GM04504 (cell line): ENCODE measurements around the gene ACACA.
A peak's percentile ranks its signal among the peaks of the same experiment; 100 is the strongest.

ENCODE experiments used
- DNase-seq: peaks from one replicate; pipeline ENCODE4 v3.0.0-alpha.2; 2012; ENCODE audit warnings: low read depth

ACACA gene

DNA sequence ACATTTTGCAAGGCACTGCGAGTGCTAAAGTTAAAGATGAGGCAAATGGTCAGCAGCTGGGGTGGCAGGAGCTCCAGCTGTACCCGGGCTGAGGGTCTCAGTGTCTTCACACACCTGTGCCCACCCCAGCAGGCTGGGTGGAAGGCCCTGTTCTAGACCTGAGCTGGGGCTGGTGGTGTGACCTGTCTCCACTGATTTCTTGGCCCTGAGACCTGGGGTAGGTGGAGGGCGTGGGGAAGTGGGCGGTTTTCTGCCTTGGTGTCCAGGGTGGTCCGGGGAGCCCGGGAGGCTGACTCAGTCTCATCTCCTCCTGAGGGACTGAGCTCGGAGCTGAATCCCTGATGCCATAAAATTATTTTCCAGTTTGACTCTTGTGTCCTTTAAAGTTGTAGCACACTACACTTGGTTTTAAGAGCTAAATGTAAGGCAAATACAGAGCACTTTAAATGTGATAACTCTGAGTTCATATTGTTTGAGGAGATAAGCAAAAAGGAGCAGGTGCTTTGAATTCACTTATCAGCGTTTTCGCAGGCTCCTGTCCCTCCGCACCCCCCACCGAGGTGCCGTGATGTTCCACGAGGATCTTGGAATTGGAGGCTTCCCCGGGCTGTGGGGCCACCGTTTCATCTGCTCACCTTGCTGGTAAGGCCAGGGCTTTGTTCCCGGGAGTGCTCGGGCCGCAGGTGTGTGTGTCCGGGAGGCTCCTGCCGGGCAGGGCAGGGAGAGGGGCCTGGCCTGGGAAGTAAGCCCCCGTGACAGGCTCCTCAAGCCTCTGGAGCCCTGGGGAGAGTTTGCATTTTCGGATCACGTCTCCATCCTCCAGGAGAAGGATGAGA is 340.9 kb downstream of the ACACA start:
- DNase-seq: no peak

DNA sequence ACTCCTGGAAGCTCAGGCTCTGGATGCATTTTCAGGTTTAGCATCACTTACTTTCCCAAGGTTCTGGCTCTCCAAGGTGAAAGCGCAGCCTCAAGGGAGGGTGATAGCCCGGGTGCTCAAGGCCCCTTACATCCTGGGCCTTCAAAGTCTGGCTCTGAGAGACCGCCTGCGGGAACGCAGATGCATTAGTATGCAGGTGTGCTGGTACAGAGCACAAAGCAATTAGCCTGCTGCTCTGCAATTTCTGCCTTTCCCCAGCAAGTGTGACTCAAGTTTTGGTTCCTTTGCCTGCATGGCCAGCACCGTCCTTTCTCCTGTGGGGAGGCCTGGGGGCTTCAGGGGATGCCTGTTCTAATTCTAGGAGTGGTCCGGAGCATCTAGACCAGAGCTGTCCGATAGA is 341.7 kb downstream of the ACACA start:
- no peak for DNase-seq

DNA sequence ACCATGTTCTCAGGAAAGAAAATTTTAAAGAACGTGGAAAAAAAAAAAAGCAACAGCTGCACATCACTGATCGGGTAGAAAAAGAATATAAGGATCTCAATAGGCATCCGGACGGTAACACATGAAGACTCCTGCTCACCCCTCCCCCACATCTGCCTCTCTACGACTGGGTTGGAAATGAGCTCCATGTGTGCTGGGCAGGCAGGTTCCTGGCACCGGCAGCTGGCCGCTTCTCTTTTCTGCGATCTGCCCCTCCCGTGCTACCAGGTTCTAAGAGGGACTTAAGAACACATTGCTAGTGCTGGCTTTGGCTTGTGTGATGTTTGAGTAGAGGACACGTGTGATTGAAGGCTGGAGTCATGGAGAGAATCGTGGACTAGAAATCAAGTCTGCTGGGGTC is 342.4 kb downstream of the ACACA start:
- DNase-seq: no peak

DNA sequence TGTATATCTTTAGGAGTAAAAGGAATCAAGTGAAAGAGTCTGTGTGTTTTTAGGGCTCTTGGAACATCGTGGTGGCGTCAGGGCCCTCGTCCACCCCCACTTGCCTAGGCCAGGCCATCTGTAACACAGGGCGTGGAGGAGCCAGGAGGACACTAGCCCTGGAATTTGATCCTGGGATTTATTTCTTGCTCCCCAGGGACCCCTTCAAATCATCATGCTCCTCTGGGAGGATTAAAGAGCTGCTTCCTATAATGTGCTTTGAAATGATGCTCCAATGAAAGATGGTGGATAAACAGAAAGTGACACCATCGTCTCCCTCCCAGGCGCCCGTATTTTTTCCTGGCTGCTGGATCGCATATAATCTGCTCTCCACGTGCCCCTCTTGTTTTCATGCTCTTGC is 344.6 kb downstream of the ACACA start:
- DNase-seq: no peak

DNA sequence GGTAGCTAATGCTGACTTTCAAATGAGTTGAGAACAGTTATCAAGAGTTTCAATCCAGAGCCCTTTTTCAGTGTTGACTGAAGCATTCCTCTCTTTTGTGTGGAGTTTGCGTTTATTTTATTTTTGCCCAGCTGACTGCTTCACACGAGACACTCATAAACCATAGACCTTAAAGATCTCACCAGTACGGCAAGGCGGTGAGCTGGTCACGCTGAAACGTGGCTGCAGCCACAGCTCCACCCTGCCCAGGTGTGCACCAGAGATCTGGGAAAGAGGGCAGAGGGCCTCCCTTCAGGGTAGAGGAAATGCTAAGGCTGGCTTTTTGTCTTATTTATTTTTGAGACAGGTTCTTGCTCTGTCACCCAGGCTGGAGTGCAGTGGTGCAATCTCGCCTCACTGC is 345.7 kb downstream of the ACACA start:
- DNase-seq: no peak

DNA sequence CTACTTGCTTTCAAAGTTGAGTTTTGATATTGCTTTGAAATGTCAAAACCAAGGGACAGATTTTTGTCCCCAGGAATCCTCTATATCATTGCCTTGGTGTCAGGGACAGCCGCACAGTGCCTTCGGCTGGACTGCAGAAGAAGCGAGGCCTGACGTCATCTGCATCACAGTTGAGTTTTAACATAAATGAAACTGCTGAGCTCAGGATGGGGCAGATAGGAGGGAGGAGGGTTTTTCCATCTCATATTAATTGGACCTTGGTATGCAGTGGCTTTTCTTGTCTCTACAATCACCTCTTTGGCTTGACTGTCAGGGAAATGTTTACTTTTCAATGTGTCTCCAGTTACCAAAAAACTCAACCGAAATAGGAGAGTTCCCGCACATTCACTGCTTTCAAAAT is 346.5 kb downstream of the ACACA start:
- no peak for DNase-seq

DNA sequence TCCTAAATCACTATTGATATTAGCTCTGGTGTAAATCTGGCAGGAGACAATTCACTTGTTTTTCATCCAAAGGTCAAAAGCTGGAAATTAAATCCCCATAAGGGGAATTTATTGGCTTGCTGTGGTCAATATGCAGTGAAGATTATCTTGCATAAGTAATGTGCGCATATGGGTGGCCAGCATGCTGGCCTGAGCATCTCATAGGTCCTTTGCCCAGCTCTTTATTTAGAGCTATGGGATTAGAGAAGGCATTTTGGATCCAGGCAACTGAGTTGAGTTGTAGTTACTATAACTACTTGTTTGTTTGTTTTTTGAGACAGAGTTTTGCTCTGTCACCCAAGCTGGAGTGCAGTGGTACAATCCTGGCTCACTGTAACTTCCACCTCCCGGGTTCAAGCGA is 347.1 kb downstream of the ACACA start:
- DNase-seq: no peak

DNA sequence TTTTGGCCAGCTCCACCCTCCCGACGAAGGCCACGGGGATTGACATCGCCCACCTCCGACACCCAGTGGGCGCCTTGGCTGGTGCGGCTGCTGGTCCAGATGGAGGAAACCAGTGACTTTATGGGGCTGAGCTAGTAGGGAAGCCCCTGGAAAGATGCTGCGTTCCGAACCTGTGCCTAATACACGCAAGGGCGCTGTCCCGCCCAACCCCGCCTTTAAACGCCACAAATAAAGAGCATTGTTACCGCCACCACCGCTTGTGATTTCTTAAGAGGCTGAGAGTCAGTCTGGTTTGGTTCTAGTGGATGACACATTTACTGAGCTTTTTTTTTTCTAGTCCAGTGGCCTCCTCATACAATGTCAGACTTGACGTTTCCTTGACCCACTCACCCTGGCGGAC is 350.0 kb downstream of the ACACA start:
- no peak for DNase-seq

DNA sequence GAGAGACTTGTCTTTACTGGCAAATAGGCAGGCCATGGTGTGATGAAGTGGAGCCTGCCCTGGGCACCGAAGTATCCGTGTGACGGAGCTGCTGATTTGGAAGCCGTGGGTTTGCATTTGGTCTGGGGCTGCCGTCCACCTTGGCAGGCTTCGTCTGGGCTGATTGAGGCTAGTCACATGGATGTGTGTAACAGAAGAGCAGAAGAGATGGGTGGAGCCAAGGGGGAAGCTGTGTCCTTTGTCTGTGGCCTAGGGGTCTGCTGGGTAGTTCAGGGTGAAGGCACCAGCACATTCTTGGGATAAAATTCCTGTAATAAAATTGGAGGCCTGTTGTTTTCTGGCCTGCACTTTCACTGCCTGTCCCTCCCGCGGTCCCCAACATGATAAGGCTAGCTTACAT is 351.7 kb downstream of the ACACA start:
- no peak for DNase-seq

DNA sequence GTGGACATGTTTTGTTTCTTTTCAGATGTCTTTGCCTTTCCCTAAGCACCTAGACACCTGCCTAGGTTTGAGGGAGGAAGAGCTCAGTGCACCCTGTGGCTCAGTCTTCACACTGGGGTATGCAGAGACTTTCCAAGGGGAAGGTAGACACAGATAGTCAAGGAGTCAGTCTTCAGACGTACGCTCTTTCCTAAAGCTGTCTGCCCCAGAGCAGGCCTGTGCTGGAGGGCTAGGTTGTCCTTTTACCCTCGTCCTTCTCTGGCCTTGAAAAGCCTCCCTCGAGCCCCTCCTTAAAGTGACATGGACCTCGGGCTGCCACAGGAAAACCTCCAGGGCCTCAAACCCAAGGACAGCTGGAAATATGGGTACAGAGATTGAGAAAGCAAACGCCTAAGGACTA is 354.2 kb downstream of the ACACA start:
- DNase-seq: no peak

DNA sequence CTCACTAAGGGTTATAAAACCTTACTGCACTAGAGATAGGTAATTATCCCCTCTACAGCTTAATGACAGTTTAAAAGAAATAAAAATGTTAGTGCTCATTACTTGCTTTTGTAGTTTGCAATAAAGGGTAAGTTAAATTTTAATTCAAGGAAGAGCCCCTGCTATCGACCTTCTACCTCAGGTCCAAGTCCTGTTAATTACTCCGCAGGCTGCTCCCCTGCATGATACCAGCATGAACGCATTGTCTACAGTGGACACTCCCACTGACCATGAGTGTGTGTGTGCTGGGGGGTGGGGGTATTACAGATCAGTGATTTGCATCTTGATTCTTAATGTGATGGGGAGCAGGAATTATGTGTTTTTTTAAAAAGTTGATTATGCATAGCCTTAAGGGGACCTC is 354.8 kb downstream of the ACACA start:
- DNase-seq: no peak

DNA sequence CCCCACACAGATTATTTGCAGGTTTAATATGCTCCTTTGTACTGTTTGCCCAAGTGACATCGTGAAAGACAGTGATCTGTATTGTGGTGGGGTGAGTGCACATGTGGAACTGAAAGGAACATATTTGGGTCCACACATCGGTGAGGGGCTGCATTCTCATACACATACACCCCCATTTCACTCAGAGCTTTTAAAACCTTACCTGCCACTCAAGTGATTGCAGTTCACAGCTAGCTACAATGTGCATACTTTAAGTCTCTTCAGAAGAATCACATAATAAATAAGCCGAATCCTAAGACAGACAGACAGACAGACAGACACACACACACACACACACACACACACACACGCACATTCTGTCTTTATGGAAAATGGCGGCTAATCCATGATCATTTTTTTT is 355.3 kb downstream of the ACACA start:
- no peak for DNase-seq

DNA sequence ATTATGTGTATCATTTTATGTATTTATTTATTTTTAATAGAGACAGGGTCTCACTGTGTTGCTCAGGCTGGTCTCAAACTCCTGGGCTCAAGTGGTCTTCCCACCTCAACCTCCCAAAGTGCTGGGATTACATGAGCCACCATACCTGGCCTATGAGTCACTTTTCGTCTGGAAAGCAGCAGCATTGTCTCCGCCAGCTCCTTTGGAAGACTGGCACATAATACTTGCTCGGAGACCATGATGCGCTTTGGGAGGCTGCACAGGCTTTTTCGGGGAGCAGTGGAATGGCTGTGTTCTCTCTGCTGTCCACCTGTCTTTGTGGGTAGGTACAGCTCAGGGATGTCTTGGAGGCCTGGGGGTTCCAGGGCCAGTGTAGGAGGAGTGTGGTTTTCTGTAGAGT is 355.7 kb downstream of the ACACA start:
- no peak for DNase-seq

DNA sequence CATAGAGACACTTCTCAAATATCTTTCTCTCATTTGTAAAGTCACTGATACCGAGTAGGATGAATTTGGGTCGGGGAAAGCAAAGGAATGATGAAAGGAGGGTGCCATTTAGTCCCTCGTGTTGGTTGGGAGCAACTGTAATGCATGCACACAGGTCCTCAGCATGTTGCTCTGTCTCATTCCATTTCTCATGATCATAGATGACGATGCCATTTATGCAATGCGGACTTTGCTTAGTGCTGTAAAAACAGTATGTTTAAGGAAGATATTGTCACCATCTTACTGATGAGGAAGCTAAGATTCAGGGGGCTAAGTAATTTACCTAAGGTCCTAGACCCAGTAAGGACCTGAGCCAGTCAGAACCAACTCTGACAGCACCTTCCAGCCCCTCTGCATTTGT is 357.8 kb downstream of the ACACA start:
- DNase-seq: no peak

DNA sequence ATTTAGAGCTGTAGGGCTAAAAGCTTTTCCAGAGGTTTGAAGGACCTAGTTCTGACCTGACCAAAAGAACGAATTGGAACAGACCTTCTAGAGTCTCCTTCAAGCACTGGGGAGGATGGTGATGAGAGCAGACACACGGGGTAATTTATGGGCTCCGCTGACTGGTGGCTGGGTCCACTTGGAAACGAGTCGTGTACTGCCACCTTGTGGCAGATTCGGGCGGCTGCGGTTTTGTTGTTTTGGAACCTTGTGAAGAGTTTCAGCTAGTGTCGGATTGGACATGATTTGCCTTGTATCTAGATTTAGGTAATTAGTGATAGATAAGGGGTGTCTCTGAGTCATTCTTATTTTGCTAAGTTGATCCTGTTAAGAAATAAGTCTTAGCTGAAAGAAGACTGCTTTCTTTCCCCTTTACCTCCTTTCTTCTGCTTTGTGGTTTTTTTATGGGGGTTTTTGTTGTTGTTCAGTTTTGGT is 359.0 kb downstream of the ACACA start:
- peak; percentile 57 for DNase-seq

DNA sequence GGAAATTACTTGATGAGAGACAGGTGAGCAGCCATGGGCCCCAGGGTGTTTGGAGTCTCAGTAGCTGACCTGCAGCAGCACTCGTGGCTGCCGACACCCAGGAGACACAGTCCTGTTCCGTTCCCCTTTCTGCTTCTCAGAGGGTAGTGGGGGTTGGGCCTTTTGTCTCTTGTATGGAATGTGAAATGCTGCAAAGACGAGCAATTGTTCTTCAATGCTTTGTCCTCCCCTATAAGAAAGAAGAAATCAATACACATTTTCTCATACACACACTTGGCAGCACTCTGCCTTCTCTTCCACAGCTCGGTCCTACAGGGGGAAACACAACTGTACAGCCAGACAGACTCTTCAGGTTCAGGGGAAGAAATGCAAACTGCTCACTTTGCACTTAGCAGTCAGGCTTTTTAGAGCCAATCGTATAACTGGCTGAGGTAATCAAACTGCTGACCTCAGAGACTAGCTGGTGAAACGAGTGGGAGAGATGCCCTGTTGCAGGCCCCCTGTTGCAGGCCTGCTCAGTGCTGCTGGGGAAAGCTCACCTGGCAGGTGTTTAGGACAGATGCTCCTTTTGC is 361.2 kb downstream of the ACACA start:
- no peak for DNase-seq

DNA sequence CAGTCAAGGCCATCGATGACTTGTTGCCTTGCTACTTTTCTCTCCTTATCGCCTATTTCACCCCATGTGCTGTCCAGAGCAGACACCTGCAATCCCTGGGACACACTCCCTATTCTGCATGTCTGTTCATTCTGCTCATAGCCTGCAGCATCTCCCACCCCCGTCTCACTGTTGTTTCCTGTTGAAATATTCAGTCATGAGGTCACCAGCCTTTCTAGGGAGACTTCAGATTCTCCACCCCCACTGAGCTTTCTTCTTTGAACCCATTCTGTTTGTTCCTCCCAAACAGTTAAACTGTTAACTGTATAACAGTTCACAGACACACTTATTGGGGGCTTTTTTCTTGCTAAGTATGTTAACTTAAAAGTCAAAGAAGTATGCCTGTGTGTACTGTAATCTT is 363.4 kb downstream of the ACACA start:
- DNase-seq: no peak

DNA sequence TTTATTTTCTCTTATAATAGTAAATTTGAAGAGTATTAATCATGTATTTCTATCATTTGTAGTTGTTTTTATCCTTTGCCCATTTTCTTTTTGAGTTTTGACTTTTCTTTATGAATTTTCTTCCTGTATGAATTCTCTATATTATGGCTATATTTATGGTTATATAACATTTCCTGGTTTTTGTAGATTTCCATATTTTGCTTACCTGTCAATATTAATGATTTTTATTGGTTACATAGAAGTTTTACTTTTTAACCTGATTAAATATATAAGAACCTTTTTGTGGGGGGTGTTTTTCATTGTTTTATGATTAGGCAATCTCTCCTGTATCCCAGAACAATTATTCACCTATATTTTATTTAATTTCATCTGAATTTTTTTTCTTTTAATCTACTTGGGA is 364.7 kb downstream of the ACACA start:
- DNase-seq: no peak

DNA sequence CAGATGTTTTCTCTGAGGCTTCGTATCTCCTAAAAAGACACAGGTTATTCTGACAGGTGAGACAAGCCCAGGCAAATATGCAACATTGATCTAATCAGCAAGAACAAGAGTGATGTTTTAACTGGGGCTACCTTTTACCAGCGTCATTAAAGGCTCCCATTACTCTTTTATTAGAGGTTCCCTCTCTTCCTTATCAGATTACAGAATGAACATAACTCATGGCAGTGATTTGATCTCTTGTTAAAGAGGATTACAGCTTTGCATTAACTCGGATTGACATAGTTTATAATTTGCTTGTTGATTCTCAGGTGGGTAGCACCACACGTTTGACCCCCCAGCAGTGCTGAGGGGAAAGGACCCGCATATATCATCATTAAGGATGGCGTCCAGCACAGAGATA is 367.4 kb downstream of the ACACA start:
- DNase-seq: no peak

DNA sequence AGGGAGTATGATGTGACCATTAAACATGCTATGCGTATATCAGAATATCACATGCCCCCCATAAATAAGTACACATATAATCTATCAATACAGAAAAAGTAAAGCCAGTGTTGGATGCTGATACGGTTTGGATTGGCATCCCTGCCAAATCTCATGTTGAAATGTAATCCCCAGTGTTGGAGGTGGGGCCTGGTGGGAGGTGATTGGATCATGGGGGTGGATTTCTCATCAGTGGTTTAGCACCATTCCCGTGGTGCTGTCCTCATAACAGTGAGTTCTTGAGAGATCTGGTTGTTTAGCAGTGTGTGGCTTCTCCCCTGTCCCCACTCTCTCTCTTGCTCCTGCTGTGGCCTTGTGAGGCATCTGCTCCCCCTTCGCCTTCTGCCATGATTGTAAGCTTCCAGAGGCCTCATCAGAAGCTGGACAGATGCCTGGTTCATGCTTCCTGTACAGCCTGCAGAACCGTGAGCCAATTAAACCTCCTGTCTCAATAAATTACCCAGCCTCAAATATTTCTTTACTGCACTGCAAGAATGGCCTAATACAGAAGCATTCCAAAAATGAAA is 369.0 kb downstream of the ACACA start:
- peak; percentile 27 for DNase-seq
